Subcutaneous abdominal adipose tissue (tissue), 5 donors: ENCODE results near the gene SACS.
"Not testable (repeated sequence)": the region's sequence is repeated elsewhere in the genome, so short reads cannot be mapped to it uniquely, and the experiment has no call there.

Experiments used
- H3K27ac ChIP-seq: one replicate; pipeline ENCODE4 v1.7.0; 2013; ENCODE audit warnings: low read depth, mild to moderate bottlenecking, inconsistent platforms, low read length, moderate library complexity
- H3K27me3 ChIP-seq, 5 donors: one replicate each; pipeline ENCODE4 v1.7.0; 2013; ENCODE audit warnings: low read length in 5 of 5, inconsistent platforms in 1 of 5; ENCODE audit not compliant: control insufficient read depth in 5 of 5, insufficient read depth in 4 of 5
- H3K36me3 ChIP-seq, 5 donors: one replicate each; pipeline ENCODE4 v1.7.0; 2013; ENCODE audit warnings: low read length in 5 of 5; ENCODE audit not compliant: control insufficient read depth in 5 of 5, insufficient read depth in 5 of 5
- H3K4me1 ChIP-seq, 5 donors: one replicate each; pipeline ENCODE4 v1.7.0; 2013; ENCODE audit warnings: low read length in 5 of 5, mild to moderate bottlenecking in 3 of 5, moderate library complexity in 1 of 5; ENCODE audit not compliant: control insufficient read depth in 5 of 5, insufficient read depth in 5 of 5
- H3K4me3 ChIP-seq, 5 donors: one replicate each; pipeline ENCODE4 v1.7.0; 2013; ENCODE audit warnings: low read length in 5 of 5, low read depth in 1 of 5
- H3K9ac ChIP-seq, 5 donors: one replicate each; pipeline ENCODE4 v1.7.0; 2013; ENCODE audit warnings: low read length in 5 of 5, mild to moderate bottlenecking in 4 of 5, moderate library complexity in 3 of 5
- H3K9me3 ChIP-seq, 5 donors: one replicate each; pipeline ENCODE4 v1.7.0; 2013; ENCODE audit warnings: low read length in 5 of 5; ENCODE audit not compliant: control insufficient read depth in 5 of 5
- donor health status: healthy.
- donor health status: healthy.
- donor health status: healthy.
- donor health status: healthy.
- donor health status: healthy.

SACS gene

GRCh38 chr13:23440324-23440723 lies 6.8 kb upstream of the SACS start:
- not testable (repeated sequence) for H3K4me3 ChIP-seq, H3K9me3 ChIP-seq, H3K9ac ChIP-seq, H3K27ac ChIP-seq, H3K4me1 ChIP-seq, H3K27me3 ChIP-seq, H3K36me3 ChIP-seq

DNA sequence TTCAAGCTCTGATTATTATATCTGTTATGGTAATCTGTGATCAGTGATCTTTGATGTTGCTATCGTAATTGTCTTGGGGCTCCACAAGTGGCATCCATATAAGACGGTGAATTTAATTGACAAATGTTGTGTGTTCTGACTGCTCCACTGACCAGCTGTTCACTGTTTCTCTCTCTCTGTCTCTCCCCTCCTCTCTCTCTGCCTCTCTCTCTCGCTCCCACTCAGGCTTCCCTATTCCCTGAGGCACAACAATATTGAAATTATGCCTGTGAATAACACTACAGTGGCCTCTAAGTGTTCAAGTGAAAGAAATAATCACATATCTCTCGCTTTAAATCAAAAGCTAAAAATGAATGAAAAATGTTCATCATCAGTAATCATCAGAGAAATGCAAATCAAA lies 4.4 kb upstream of the SACS start:
- no peak overlapping the region for H3K27ac ChIP-seq
- no peak overlapping the region for H3K4me3 ChIP-seq
- H3K4me1 ChIP-seq: peaks cover 0 to 9% (median 7%) of the 10 kb centered on the region in 5 donors
- H3K36me3 ChIP-seq: no peaks in the 10 kb centered on the region
- H3K27me3 ChIP-seq: peaks cover 0 to 8% (median 0%) of the 10 kb centered on the region in 5 donors
- H3K9ac ChIP-seq: no peak overlapping the region
- no peaks in the 10 kb centered on the region for H3K9me3 ChIP-seq

- Histone ChIP-seq H3K9ac (no peak overlapping the region), H3K9me3 (no peaks in the 10 kb centered on the region), H3K27me3 (peaks cover 0 to 8% (median 2%) of the 10 kb centered on the region in 5 donors), H3K36me3 (no peaks in the 10 kb centered on the region), H3K4me1 (peaks cover 0 to 10% (median 7%) of the 10 kb centered on the region in 5 donors), H3K4me3 (no peak overlapping the region), H3K27ac (no peak overlapping the region)
Measured at GRCh38 chr13:23436680-23437079, 3.2 kb upstream of the SACS start.

DNA sequence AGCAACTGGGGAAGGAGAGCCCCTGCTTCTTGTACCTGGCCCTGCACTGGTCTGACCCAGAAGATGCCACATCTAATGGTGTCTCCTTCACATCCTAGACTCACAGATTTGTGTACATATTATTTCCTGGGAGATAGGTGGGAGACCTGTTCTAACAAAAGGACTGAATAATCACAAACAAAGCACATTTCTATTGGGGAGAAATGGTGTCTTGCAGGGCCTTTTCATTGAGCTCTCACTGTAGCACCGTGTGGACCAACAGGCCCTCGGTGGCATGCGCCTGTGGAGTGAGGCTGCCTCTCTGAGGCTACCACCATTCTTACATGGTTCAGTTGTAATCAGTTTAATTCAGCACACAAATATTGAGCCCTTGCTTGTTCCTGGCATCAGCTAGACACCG lies 989 bp upstream of the SACS start:
- Histone ChIP-seq H3K9me3 (no peaks in the 10 kb centered on the region), H3K27me3 (peaks cover 0 to 9% (median 3%) of the 10 kb centered on the region in 5 donors), H3K27ac (no peak overlapping the region), H3K4me1 (peaks cover 0 to 10% (median 7%) of the 10 kb centered on the region in 5 donors), H3K4me3 (no peak overlapping the region), H3K9ac (no peak overlapping the region), H3K36me3 (no peaks in the 10 kb centered on the region)

DNA sequence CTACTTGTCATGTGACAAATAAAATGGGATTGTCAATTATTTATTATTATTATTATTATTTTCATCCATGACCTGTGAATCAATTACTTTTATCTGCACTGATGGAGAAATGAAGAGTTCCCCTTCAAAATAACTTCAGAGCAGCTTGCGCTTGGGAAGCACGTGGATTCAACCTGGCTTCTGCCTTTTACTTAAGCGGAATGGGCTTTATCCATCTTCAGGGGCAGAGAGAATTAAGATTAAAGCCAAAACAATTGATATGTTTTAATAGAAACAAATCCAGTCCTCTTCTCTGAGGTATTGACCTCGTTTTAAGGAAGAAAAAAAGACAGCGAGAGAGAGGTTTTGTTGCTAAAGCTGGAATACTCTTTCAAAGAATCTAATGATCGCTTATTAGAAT lies 876 bp downstream of the SACS start:
- no peak overlapping the region for H3K4me3 ChIP-seq
- peaks cover 0 to 9% (median 3%) of the 10 kb centered on the region in 5 donors for H3K27me3 ChIP-seq
- no peaks in the 10 kb centered on the region for H3K36me3 ChIP-seq
- no peak overlapping the region for H3K9ac ChIP-seq
- H3K27ac ChIP-seq: no peak overlapping the region
- H3K4me1 ChIP-seq: peaks cover 0 to 12% (median 7%) of the 10 kb centered on the region in 5 donors
- no peaks in the 10 kb centered on the region for H3K9me3 ChIP-seq

GRCh38 chr13:23430664-23431063 lies 2.8 kb downstream of the SACS start:
- no peaks in the 10 kb centered on the region for H3K36me3 ChIP-seq
- no peak overlapping the region for H3K27ac ChIP-seq
- no peak overlapping the region for H3K9ac ChIP-seq
- peaks cover 3 to 13% (median 7%) of the 10 kb centered on the region in 5 donors for H3K4me1 ChIP-seq
- H3K27me3 ChIP-seq: peaks cover 0 to 9% (median 3%) of the 10 kb centered on the region in 5 donors
- H3K4me3 ChIP-seq: no peak overlapping the region
- H3K9me3 ChIP-seq: no peaks in the 10 kb centered on the region

DNA sequence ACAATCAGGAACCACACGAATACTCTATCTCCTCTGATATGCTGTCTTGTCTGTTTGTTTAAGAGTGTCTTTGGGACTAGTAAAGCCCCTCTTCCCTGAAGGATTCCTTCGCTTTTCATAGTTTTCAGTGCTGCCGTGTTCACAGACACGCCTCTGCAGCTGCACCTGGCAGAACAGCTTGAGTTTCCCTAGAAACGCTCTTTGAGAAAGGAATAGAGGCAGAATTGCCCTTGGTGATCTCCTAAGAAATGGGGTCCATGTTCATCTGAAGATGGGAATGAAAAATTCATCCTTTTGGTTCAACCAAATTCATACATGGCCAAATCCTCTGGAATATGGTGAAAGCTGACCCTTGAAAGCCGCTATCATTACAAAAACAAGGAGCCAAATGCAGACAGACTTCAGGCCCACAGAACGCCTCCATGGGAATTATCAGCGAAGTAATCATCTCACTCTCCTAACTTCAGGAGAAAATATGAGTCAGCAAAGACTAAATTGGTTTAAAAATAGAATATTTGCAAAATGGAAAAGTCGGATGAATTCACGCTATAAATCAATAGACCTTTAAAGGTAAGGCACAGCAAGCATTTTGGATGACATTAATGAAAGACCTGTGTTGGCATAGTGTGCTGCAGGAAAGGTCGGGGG lies 5.5 kb downstream of the SACS start:
- Histone ChIP-seq H3K27ac (no peak overlapping the region), H3K9ac (no peak overlapping the region), H3K9me3 (no peaks in the 10 kb centered on the region), H3K4me1 (peaks cover under 1 to 6% (median 2%) of the 10 kb centered on the region in 5 donors), H3K27me3 (peaks cover 0 to 3% (median 3%) of the 10 kb centered on the region in 5 donors), H3K4me3 (no peak overlapping the region), H3K36me3 (no peaks in the 10 kb centered on the region)

DNA sequence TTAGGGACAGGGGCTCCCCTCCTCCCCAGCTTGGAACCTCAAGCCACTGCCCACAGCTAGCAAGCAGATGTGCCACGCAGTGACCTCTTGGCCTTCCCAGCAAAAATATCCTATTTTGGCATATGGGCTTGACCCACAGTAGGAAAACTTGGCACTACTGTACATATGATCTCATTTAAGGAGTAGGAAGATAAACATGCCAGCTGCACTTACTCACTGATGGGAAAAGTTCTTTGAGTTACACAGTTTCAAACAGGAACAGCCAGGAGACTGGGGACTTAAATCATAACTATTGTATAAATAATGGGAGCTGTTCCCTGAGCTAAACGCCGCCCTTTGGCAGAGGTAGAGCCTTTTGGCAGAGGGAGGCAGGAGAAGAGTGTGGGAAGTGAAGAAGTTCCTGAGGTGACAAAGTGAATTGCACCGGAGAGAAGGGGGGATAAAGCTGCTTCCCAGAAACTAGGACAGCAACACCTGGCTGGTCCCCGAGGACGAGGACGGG lies 6.1 kb downstream of the SACS start:
- peaks cover 0 to 5% (median 0%) of the 10 kb centered on the region in 5 donors for H3K4me1 ChIP-seq
- peaks cover 0 to 3% (median 2%) of the 10 kb centered on the region in 5 donors for H3K27me3 ChIP-seq
- no peaks in the 10 kb centered on the region for H3K9me3 ChIP-seq
- no peak overlapping the region for H3K4me3 ChIP-seq
- no peak overlapping the region for H3K27ac ChIP-seq
- H3K36me3 ChIP-seq: no peaks in the 10 kb centered on the region
- no peak overlapping the region for H3K9ac ChIP-seq

GRCh38 chr13:23421596-23421995 lies 11.9 kb downstream of the SACS start:
- no peak overlapping the region for H3K9ac ChIP-seq
- H3K27me3 ChIP-seq: no peaks in the 10 kb centered on the region
- H3K27ac ChIP-seq: no peak overlapping the region
- H3K36me3 ChIP-seq: no peaks in the 10 kb centered on the region
- no peaks in the 10 kb centered on the region for H3K4me1 ChIP-seq
- no peak overlapping the region for H3K4me3 ChIP-seq
- no peaks in the 10 kb centered on the region for H3K9me3 ChIP-seq

- Histone ChIP-seq H3K36me3 (no peaks in the 10 kb centered on the region), H3K4me3 (no peak overlapping the region), H3K27me3 (no peaks in the 10 kb centered on the region), H3K9ac (no peak overlapping the region), H3K9me3 (no peaks in the 10 kb centered on the region), H3K27ac (no peak overlapping the region), H3K4me1 (no peaks in the 10 kb centered on the region)
Measured at GRCh38 chr13:23418776-23419683, 14.5 kb downstream of the SACS start.
